Trophoblast cell (in vitro differentiated cells and primary cell): ENCODE measurements around the gene QRFP.

Source experiments
- DNase-seq, 2 donors: peaks; one replicate each; pipeline ENCODE4 v3.0.0-alpha.2; 2016
- H2AFZ ChIP-seq: 2 replicates; pipeline ENCODE4 v1.6.1; 2013; ENCODE audit warnings: low read length, moderate library complexity, mild to moderate bottlenecking; ENCODE audit not compliant: insufficient read depth, poor library complexity
- H2AK5ac ChIP-seq: 2 replicates; pipeline ENCODE4 v1.6.1; 2013; ENCODE audit warnings: mild to moderate bottlenecking, low read length
- H2BK120ac ChIP-seq: 2 replicates; pipeline ENCODE4 v1.6.1; 2013; ENCODE audit warnings: low read length, mild to moderate bottlenecking, moderate library complexity; ENCODE audit not compliant: insufficient read depth, poor library complexity
- H2BK12ac ChIP-seq: 2 replicates; pipeline ENCODE4 v1.6.1; 2013; ENCODE audit warnings: mild to moderate bottlenecking, low read length, moderate library complexity
- H2BK5ac ChIP-seq: 2 replicates; pipeline ENCODE4 v1.6.1; 2013; ENCODE audit warnings: low read length, low read depth, moderate library complexity, mild to moderate bottlenecking; ENCODE audit not compliant: poor library complexity
- H3K14ac ChIP-seq: 2 replicates; pipeline ENCODE4 v1.6.1; 2013; ENCODE audit warnings: mild to moderate bottlenecking, low read length
- H3K18ac ChIP-seq: 2 replicates; pipeline ENCODE4 v1.6.1; 2013; ENCODE audit warnings: mild to moderate bottlenecking, low read length
- H3K23ac ChIP-seq: 2 replicates; pipeline ENCODE4 v1.6.1; 2013; ENCODE audit warnings: low read length
- H3K27ac ChIP-seq: 2 replicates; pipeline ENCODE4 v1.5.1; 2013; ENCODE audit warnings: low read depth, mild to moderate bottlenecking, inconsistent platforms, low read length, moderate library complexity
- H3K27me3 ChIP-seq: 2 replicates; pipeline ENCODE4 v1.6.1; 2013; ENCODE audit warnings: inconsistent platforms, mild to moderate bottlenecking, low read length, moderate library complexity; ENCODE audit not compliant: insufficient read depth
- H3K36me3 ChIP-seq, 2 experiments: 1 replicate in 1 of 2; 2 replicates in 1 of 2; pipeline ENCODE4 v1.6.1; 2013; ENCODE audit warnings: low read length in 2 of 2, mild to moderate bottlenecking in 2 of 2, moderate library complexity in 1 of 2; ENCODE audit not compliant: insufficient read depth in 2 of 2, control insufficient read depth in 1 of 2
- H3K4ac ChIP-seq: 2 replicates; pipeline ENCODE4 v1.6.1; 2013; ENCODE audit warnings: low read depth, mild to moderate bottlenecking, low read length, moderate library complexity
- H3K4me1 ChIP-seq, 2 experiments: 1 replicate in 1 of 2; 2 replicates in 1 of 2; pipeline ENCODE4 v1.6.1; 2013; ENCODE audit warnings: low read length in 2 of 2, mild to moderate bottlenecking in 2 of 2, moderate library complexity in 1 of 2; ENCODE audit not compliant: insufficient read depth in 2 of 2, control insufficient read depth in 1 of 2
- H3K4me2 ChIP-seq: 2 replicates; pipeline ENCODE4 v1.6.1; 2013; ENCODE audit warnings: inconsistent platforms, mild to moderate bottlenecking, low read length, moderate library complexity
- H3K4me3 ChIP-seq: 2 replicates; pipeline ENCODE4 v1.5.1; 2013; ENCODE audit warnings: mild to moderate bottlenecking, low read depth, low read length, inconsistent platforms
- H3K79me1 ChIP-seq: one replicate; pipeline ENCODE4 v1.6.1; 2013; ENCODE audit warnings: low read length
- H3K79me2 ChIP-seq: 2 replicates; pipeline ENCODE4 v1.6.1; 2013; ENCODE audit warnings: low read length, mild to moderate bottlenecking; ENCODE audit not compliant: control insufficient read depth, insufficient read depth, poor library complexity
- H3K9ac ChIP-seq: 2 replicates; pipeline ENCODE4 v1.6.1; 2013; ENCODE audit warnings: mild to moderate bottlenecking, low read length
- H3K9me3 ChIP-seq: 2 replicates; pipeline ENCODE4 v1.6.1; 2013; ENCODE audit warnings: low read depth, mild to moderate bottlenecking, control low read depth, inconsistent platforms, low read length; ENCODE audit not compliant: insufficient read depth
- H4K12ac ChIP-seq: 2 replicates; pipeline ENCODE4 v1.6.1; 2013; ENCODE audit warnings: low read depth, mild to moderate bottlenecking, low read length, moderate library complexity
- H4K8ac ChIP-seq: 2 replicates; pipeline ENCODE4 v1.6.1; 2013; ENCODE audit warnings: low read depth, mild to moderate bottlenecking, low read length, moderate library complexity
- H4K91ac ChIP-seq: one replicate; pipeline ENCODE4 v1.6.1; 2013; ENCODE audit warnings: low read depth, mild to moderate bottlenecking, low read length, moderate library complexity
- WGBS: extraction: QIAGEN DNeasy Blood & Tissue Kit; methylation state at CpG from one replicate; pipeline ENCODE4 v1.1.7; 2013; ENCODE audit warnings: missing lambda C conversion rate; ENCODE audit not compliant: insufficient read length, insufficient coverage; ENCODE audit errors: extremely low coverage; 5-methylcytosine and 5-hydroxymethylcytosine counted together

The QRFP gene

GRCh38 chr9:130943221-130943620 lies 46.6 kb upstream of the QRFP start:
- Histone ChIP-seq H3K4me3 (no peak overlapping the region), H2BK12ac (no peak overlapping the region), H2BK120ac (no peak overlapping the region), H3K4ac (no peak overlapping the region), H3K27ac (no peak overlapping the region), H3K79me2 (no peaks in the 10 kb centered on the region), H4K8ac (no peak overlapping the region), H2AK5ac (no peak overlapping the region), H3K4me1 (peaks cover 2 to 6% of the 10 kb centered on the region in 2 experiments), H2AFZ (no peak overlapping the region), H3K18ac (no peak overlapping the region), H3K9me3 (no peaks in the 10 kb centered on the region), H3K27me3 (peaks cover 23% of the 10 kb centered on the region), H3K9ac (no peak overlapping the region), H3K23ac (no peak overlapping the region), H2BK5ac (no peak overlapping the region), H3K36me3 (no peaks in the 10 kb centered on the region), H3K4me2 (no peak overlapping the region), H4K91ac (no peak overlapping the region), H3K79me1 (no peaks in the 10 kb centered on the region), H4K12ac (no peak overlapping the region), H3K14ac (no peak overlapping the region)
- no CpG with 5 or more reads among the region's 13 CpGs for WGBS
- DNase-seq: no peak

DNA sequence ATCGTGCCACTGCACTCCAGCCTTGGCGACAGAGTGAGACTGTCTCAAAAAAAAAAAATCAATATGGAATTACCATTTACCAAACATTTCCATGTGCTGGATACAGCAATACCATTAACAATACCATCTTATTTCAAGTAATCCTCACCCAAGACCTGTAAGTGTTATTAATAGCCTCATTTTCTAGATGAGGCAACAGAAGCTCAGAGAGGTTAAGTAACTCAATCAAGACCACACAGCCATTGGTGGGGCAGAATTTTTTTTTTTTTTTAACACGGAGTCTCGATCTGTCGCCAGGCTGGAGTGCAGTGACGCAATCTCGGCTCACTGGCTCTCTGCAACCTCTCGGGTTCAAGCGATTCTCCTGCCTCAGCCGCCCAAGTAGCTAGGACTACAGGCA lies 46.1 kb upstream of the QRFP start:
- Histone ChIP-seq H2AFZ (no peak overlapping the region), H4K8ac (no peak overlapping the region), H3K9me3 (no peaks in the 10 kb centered on the region), H2AK5ac (no peak overlapping the region), H3K36me3 (no peaks in the 10 kb centered on the region), H2BK12ac (no peak overlapping the region), H3K14ac (no peak overlapping the region), H3K4me2 (no peak overlapping the region), H4K91ac (no peak overlapping the region), H2BK120ac (no peak overlapping the region), H3K4me1 (peaks cover 3 to 7% of the 10 kb centered on the region in 2 experiments), H3K4me3 (no peak overlapping the region), H3K79me2 (no peaks in the 10 kb centered on the region), H3K23ac (no peak overlapping the region), H3K27me3 (peaks cover 28% of the 10 kb centered on the region), H3K18ac (no peak overlapping the region), H2BK5ac (no peak overlapping the region), H4K12ac (no peak overlapping the region), H3K27ac (no peak overlapping the region), H3K79me1 (no peaks in the 10 kb centered on the region), H3K9ac (no peak overlapping the region), H3K4ac (no peak overlapping the region)
- no CpG with 5 or more reads among the region's 10 CpGs for WGBS
- DNase-seq: no peak

DNA sequence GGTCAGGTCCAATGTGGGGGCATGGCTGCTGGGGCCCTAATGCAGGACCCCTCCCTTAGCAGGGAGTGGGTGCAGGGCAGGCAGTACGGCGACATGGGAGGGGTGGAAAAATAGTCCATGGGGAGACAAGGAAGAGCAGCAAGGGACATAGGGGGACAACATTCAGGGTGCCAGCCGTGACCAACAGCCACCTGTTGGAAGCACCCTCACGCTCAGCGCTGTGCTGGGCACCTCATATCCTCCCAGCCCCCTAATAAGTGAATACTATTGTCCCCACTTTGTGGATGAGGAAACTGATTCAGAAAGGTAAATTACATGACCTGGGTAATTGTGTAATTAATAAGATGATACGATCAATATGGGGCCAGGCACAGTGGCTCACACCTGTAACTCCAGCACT lies 45.5 kb upstream of the QRFP start:
- no peak overlapping the region for H2BK120ac ChIP-seq
- no peak overlapping the region for H3K4me2 ChIP-seq
- H2AK5ac ChIP-seq: no peak overlapping the region
- H4K91ac ChIP-seq: no peak overlapping the region
- H4K8ac ChIP-seq: no peak overlapping the region
- no CpG with 5 or more reads among the region's 6 CpGs for WGBS
- no peak overlapping the region for H3K4ac ChIP-seq
- H2AFZ ChIP-seq: no peak overlapping the region
- H3K9me3 ChIP-seq: no peaks in the 10 kb centered on the region
- H3K27ac ChIP-seq: no peak overlapping the region
- H3K4me1 ChIP-seq: peaks cover 3 to 7% of the 10 kb centered on the region in 2 experiments
- H2BK12ac ChIP-seq: no peak overlapping the region
- no peaks in the 10 kb centered on the region for H3K79me2 ChIP-seq
- peaks cover 32% of the 10 kb centered on the region for H3K27me3 ChIP-seq
- no peak overlapping the region for H3K23ac ChIP-seq
- no peak for DNase-seq
- no peak overlapping the region for H4K12ac ChIP-seq
- no peak overlapping the region for H3K4me3 ChIP-seq
- no peak overlapping the region for H3K14ac ChIP-seq
- no peaks in the 10 kb centered on the region for H3K79me1 ChIP-seq
- H3K9ac ChIP-seq: no peak overlapping the region
- H2BK5ac ChIP-seq: no peak overlapping the region
- H3K18ac ChIP-seq: no peak overlapping the region
- H3K36me3 ChIP-seq: no peaks in the 10 kb centered on the region

DNA sequence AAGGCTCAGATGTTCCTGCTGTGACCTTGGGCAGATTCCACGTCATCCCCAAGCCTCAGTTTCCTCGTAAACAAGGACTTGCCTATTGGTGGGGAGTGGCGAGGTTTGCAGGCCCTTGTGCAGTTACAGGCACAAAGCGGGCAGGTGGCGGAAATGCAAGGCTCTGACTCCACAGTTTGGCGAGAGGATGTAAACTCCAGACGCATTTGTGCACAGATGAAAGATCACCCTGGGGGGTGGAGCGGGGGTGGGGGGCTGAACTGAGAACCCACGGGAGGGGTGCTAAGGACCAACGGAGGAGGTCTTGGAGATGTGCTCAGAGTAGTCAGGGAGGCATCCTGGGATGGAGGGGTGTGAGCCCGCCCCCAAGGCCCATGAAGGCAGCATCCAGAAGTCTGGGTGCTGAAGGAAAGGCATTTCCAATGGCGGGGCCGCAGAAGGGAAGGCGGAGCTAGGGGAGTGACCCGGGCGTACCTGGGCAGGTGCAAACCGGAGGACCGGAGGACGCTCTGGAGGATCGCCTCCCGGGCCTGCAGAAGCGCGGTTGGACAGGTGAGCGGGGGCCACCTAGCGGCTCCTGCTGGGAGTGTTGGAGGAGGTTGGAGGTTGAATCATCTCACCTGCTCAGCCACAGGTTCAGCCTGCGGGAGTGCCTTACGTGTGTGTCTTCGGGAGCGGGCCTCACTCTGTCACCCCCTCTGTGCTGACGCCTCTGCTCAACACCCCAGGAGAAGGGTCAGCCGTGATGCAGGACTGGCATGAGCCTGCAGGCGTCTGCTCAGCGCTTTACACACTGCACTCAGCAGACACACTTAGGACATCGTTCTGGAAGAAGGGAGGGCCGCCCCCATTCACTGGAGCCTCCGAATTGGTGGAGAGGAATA lies 44.3 kb upstream of the QRFP start:
- peak; percentile 84 to 92 for DNase-seq
- Histone ChIP-seq H2BK120ac (no peak overlapping the region), H4K91ac (no peak overlapping the region), H3K36me3 (no peaks in the 10 kb centered on the region), H4K8ac (no peak overlapping the region), H2AFZ (no peak overlapping the region), H3K4me2 (peak overlapping the region; percentile 8), H2AK5ac (no peak overlapping the region), H3K4me3 (no peak overlapping the region), H2BK12ac (no peak overlapping the region), H3K9me3 (no peaks in the 10 kb centered on the region), H2BK5ac (no peak overlapping the region), H3K4ac (no peak overlapping the region), H3K79me2 (no peaks in the 10 kb centered on the region), H3K14ac (no peak overlapping the region), H3K27me3 (peaks cover 32% of the 10 kb centered on the region), H3K79me1 (no peaks in the 10 kb centered on the region), H3K9ac (no peak overlapping the region), H3K4me1 (peaks cover 14 to 17% of the 10 kb centered on the region in 2 experiments), H3K23ac (no peak overlapping the region), H3K18ac (no peak overlapping the region), H4K12ac (no peak overlapping the region), H3K27ac (no peak overlapping the region)
- WGBS: no CpG with 5 or more reads among the region's 36 CpGs
